ENCODE results near the gene BTBD17.

The BTBD17 gene

DNA sequence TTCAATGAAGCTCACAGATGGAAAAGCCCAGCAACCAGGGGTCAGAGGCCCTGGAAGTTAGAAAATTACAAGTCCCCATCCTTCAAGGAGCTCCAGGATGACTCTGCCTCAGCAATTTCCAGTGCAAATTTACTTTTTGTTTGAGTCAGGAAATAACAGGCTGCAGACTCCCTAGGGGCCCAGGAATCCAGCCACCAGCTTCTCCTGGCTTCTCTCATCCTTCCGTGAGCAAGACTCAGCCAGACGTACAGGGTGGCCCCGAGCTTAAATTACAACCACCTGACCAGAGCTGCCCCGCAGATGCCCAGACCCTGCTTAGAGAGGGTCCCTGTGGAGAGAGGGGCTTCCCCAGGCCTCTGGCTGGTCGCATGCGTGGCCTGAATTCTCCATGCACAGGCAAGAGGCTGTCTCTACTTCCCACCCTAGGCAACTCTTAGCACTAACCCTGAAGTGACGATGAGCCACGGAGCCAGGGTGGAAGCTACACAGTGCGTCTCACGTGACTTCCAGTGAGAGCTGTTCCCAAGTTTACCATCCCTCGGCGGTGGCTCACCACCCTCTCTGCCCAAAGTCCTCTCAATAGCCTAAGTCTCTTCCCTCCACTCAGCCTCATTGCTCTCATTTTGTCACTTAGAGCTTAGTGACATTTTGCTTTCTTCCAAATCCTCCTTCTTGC lies 32.7 kb upstream of the BTBD17 start:
- no peak overlapping the region for H3K27ac Mint-ChIP-seq
- TF ChIP-seq, protein P1, sequence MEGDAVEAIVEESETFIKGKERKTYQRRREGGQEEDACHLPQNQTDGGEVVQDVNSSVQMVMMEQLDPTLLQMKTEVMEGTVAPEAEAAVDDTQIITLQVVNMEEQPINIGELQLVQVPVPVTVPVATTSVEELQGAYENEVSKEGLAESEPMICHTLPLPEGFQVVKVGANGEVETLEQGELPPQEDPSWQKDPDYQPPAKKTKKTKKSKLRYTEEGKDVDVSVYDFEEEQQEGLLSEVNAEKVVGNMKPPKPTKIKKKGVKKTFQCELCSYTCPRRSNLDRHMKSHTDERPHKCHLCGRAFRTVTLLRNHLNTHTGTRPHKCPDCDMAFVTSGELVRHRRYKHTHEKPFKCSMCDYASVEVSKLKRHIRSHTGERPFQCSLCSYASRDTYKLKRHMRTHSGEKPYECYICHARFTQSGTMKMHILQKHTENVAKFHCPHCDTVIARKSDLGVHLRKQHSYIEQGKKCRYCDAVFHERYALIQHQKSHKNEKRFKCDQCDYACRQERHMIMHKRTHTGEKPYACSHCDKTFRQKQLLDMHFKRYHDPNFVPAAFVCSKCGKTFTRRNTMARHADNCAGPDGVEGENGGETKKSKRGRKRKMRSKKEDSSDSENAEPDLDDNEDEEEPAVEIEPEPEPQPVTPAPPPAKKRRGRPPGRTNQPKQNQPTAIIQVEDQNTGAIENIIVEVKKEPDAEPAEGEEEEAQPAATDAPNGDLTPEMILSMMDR (IDR thresholded peaks at IDR 0.05), result no peak
- H3K27me3 Mint-ChIP-seq (ENCODE audit: low read depth, poor library complexity), result peaks cover 22% of the 10 kb centered on the region
- peaks cover 54% of the 10 kb centered on the region for H3K4me1 Mint-ChIP-seq
- no peaks in the 10 kb centered on the region for H3K9me3 Mint-ChIP-seq
- H3K36me3 Mint-ChIP-seq (ENCODE audit: low read depth), result no peaks in the 10 kb centered on the region
- H3K4me3 Mint-ChIP-seq, result no peak overlapping the region
- no peak for DNase-seq

DNA sequence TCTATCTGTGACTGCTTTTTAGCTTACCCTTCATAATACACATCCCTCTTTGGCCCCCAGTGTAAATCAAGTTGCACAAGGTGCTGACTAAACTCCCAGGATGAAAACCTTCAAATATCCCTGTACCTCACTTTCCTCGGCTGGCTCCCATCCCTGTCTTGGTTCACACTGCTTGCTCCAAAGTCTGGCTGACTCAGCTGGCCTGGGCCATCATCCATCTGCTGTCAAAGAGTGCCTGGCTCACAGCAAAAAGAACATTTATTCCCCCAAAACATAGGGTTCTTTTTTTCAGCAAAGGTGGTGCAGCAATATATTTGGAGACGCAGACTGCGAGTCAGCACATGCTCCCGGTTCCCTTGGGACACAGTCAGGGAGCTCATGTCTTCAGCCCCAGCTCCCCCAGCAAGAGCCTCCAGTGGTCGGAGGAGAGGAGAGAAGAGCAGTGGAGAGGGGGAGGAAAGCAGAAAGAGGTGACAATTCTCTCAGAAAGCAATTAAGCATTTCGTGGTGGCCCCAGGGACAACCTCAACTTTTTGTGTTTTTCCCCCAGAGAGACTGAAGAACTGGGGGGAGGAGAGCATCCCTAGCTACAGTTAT lies 31.8 kb upstream of the BTBD17 start:
- no peak for DNase-seq
- peaks cover 25% of the 10 kb centered on the region for H3K27me3 Mint-ChIP-seq (ENCODE audit: low read depth, poor library complexity)
- H3K27ac Mint-ChIP-seq, result peak overlapping the region; percentile 85
- no peaks in the 10 kb centered on the region for H3K9me3 Mint-ChIP-seq
- H3K4me3 Mint-ChIP-seq, result peak overlapping the region; percentile 8
- no peaks in the 10 kb centered on the region for H3K36me3 Mint-ChIP-seq (ENCODE audit: low read depth)
- peaks cover 62% of the 10 kb centered on the region for H3K4me1 Mint-ChIP-seq
- TF ChIP-seq, protein P1 (IDR thresholded peaks at IDR 0.05), result no peak

DNA sequence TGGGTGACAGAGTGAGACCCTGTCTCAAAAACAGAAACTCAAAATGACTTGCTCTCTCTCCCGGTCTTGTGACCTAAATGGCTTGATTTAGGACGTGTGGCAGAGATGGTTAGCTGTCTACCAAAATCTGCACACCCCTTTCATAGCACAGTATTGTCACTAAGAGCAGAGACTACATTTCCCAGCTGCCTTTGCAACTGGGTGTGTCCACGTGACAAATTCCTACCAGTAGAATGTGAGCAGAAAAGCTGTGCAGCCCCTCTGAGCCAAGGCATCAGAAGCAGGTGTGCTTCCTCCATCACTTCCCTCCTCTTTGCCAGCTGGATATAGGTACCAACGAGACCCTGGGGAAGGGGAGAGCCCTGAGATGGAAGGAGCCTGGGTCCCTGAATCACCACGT lies 31.2 kb upstream of the BTBD17 start:
- TF ChIP-seq, protein P1 (IDR thresholded peaks at IDR 0.05), result no peak

DNA sequence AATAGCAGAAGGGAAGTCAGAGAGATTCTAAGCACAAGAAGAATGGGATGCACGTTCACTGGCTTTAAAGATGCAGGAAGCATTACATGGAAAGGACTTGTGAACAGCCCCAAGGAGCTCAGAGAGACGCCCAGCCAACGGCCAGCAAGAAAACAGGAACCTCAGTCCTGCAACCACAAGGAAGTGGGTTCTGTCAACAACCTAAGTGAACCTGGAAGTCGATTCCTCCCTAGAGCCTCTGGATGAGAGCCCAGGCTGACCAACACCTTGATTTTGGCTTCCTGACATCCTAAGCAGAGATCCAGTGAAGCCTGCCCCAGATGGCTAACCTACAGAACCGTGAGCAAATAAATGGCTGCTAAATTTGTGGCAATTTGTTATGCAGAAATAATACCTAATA lies 30.1 kb upstream of the BTBD17 start:
- Mint-ChIP-seq H3K27ac (no peak overlapping the region), H3K9me3 (no peaks in the 10 kb centered on the region), H3K4me3 (no peak overlapping the region), H3K36me3 (ENCODE audit: low read depth) (no peaks in the 10 kb centered on the region), H3K4me1 (peaks cover 66% of the 10 kb centered on the region), H3K27me3 (ENCODE audit: low read depth, poor library complexity) (peaks cover 31% of the 10 kb centered on the region)
- TF ChIP-seq, protein P1 (IDR thresholded peaks at IDR 0.05), result no peak
- DNase-seq, result no peak

More for the DNA sequence above, 31.2 kb upstream of the BTBD17 start:
- H3K36me3 Mint-ChIP-seq (ENCODE audit: low read depth), result no peaks in the 10 kb centered on the region
- H3K4me1 Mint-ChIP-seq, result peaks cover 63% of the 10 kb centered on the region
- no peak for DNase-seq
- no peaks in the 10 kb centered on the region for H3K9me3 Mint-ChIP-seq
- peaks cover 25% of the 10 kb centered on the region for H3K27me3 Mint-ChIP-seq (ENCODE audit: low read depth, poor library complexity)
- no peak overlapping the region for H3K27ac Mint-ChIP-seq
- no peak overlapping the region for H3K4me3 Mint-ChIP-seq

DNA sequence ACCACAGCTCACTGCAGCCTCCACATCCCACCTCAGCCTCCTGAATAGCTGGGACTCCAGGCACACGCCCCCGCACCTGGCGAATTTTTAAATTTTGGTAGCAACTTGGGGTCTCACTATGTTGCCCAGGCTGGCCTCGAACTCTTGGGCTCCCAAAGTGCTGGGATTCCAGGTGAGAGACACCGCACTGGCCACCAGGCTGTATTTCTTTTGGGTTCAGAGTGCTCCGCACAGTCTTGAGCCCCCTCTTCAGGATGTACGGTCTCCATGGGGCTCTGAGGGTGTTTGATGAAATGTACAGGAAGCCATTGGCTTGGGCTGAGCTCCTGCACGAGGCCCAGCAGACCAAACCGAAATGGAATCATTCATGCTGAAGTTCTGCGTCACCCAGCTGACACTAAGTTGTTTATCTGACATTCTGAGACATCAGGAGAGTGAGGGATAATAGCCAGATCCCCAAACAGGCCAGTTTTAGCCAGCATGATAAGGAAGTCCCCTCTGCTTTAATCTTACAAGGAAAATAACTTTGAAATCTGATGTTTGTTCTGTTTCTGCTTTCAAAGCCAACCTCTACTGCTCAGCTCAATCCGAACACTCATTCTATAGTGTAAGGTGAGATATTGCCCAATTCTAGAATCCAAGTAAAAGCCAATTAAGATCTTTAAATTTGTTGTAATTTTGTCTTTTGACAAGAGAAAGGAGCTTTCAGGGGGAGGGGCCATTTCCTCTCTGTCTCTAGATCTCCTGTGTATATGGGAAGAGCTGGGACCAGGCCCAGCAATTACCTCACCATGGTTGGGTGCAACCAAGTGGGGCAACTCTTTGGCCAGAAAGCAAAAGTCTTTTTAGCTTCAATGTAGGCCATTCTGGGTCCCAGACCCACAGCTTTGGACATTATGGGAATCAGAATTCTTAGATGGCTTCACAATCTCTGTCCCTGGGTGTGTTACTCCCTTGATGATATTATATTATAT lies 29.3 kb upstream of the BTBD17 start:
- peaks cover 34% of the 10 kb centered on the region for H3K27me3 Mint-ChIP-seq (ENCODE audit: low read depth, poor library complexity)
- H3K36me3 Mint-ChIP-seq (ENCODE audit: low read depth), result no peaks in the 10 kb centered on the region
- no peak overlapping the region for H3K27ac Mint-ChIP-seq
- peaks cover 66% of the 10 kb centered on the region for H3K4me1 Mint-ChIP-seq
- H3K4me3 Mint-ChIP-seq, result no peak overlapping the region
- DNase-seq, result no peak
- H3K9me3 Mint-ChIP-seq, result no peaks in the 10 kb centered on the region
- TF ChIP-seq, protein P1 (IDR thresholded peaks at IDR 0.05), result no peak
